ENCODE results near the gene BSCL2. TPM values are rescaled to one million over a fixed set of nuclear protein-coding genes. Genes with fewer than 3 reads are reported as not detected.

BSCL2 gene
- total and polyA plus RNA-seq, 4 donors, result 15.1 to 40.0 (median 28.7) TPM

DNA sequence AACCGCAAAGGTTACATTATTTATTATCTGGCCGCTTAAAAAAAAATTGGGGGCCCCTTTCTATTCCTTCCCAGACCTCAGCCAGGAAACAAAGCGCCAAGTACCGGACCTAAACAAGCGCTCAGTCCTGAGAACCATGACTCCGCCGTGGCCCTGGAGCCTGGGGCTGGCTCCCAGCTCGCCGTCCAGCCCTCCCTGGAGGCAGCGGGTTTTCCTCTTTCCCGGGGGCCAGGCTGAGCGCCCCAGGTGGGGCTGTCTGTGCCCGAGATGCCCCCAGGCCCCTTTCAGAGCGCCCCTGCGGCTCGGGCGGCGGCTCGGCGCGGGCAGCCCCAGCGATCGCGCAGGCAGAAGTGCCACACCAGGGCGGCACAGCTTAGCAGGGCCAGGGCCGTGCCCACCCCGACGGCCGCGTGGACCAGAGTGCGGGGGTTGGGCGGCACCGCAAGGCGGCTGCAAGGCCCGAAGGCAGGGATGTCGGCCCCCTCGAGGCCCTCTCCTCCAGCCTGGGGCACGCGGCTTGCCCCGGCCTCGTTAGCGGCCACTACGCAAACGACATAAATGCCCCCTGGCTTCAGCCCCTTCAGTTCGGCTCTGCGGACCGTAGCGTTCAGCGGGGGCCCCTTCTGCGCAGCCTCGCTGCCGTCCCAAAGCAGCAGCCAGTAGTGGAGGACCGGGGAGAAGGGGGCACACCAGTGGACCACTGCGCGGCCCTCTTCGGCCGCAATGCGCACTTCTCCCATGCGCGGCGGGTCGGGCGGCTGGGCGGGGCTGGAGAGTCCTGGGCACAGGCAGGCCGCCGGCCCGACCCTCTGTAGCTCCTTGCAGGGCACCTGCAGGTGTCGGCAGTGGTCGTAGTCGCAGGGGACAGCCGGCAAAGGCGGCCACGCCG is 19.5 kb downstream of the BSCL2 start:
- WGBS, result 33% methylated on average over 74 of the region's 74 CpGs
- H3K27ac ChIP-seq (ENCODE audit: low read depth in 1 of 2, low read length in 2 of 2), result no peak overlapping the region
- H3K4me1 ChIP-seq (ENCODE audit: control insufficient read depth in 4 of 4, insufficient read depth in 4 of 4, low read length in 3 of 4), result peaks cover 0 to 8% (median 3%) of the 10 kb centered on the region in 4 donors
- no peaks in the 10 kb centered on the region for H3K27me3 ChIP-seq (ENCODE audit: control insufficient read depth in 4 of 4, insufficient read depth in 4 of 4, low read length in 3 of 4)
- no peak for TF ChIP-seq EGR1 (IDR thresholded peaks at IDR 0.05; ENCODE audit: low read depth in 2 of 2)
- TF ChIP-seq, protein P1, sequence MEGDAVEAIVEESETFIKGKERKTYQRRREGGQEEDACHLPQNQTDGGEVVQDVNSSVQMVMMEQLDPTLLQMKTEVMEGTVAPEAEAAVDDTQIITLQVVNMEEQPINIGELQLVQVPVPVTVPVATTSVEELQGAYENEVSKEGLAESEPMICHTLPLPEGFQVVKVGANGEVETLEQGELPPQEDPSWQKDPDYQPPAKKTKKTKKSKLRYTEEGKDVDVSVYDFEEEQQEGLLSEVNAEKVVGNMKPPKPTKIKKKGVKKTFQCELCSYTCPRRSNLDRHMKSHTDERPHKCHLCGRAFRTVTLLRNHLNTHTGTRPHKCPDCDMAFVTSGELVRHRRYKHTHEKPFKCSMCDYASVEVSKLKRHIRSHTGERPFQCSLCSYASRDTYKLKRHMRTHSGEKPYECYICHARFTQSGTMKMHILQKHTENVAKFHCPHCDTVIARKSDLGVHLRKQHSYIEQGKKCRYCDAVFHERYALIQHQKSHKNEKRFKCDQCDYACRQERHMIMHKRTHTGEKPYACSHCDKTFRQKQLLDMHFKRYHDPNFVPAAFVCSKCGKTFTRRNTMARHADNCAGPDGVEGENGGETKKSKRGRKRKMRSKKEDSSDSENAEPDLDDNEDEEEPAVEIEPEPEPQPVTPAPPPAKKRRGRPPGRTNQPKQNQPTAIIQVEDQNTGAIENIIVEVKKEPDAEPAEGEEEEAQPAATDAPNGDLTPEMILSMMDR (IDR thresholded peaks at IDR 0.05; ENCODE audit: low read depth, low read length, missing input control), result no peak
- TF ChIP-seq, protein P2, sequence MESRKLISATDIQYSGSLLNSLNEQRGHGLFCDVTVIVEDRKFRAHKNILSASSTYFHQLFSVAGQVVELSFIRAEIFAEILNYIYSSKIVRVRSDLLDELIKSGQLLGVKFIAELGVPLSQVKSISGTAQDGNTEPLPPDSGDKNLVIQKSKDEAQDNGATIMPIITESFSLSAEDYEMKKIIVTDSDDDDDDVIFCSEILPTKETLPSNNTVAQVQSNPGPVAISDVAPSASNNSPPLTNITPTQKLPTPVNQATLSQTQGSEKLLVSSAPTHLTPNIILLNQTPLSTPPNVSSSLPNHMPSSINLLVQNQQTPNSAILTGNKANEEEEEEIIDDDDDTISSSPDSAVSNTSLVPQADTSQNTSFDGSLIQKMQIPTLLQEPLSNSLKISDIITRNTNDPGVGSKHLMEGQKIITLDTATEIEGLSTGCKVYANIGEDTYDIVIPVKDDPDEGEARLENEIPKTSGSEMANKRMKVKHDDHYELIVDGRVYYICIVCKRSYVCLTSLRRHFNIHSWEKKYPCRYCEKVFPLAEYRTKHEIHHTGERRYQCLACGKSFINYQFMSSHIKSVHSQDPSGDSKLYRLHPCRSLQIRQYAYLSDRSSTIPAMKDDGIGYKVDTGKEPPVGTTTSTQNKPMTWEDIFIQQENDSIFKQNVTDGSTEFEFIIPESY (IDR thresholded peaks at IDR 0.05), result no peak
- no peak for TF ChIP-seq GABPA (IDR thresholded peaks at IDR 0.05 in 1 of 2, conservative IDR thresholded peaks at IDR 0.05 in 1 of 2)
- no peak for TF ChIP-seq HNF4A (conservative IDR thresholded peaks at IDR 0.05)
- TF ChIP-seq, protein P3, sequence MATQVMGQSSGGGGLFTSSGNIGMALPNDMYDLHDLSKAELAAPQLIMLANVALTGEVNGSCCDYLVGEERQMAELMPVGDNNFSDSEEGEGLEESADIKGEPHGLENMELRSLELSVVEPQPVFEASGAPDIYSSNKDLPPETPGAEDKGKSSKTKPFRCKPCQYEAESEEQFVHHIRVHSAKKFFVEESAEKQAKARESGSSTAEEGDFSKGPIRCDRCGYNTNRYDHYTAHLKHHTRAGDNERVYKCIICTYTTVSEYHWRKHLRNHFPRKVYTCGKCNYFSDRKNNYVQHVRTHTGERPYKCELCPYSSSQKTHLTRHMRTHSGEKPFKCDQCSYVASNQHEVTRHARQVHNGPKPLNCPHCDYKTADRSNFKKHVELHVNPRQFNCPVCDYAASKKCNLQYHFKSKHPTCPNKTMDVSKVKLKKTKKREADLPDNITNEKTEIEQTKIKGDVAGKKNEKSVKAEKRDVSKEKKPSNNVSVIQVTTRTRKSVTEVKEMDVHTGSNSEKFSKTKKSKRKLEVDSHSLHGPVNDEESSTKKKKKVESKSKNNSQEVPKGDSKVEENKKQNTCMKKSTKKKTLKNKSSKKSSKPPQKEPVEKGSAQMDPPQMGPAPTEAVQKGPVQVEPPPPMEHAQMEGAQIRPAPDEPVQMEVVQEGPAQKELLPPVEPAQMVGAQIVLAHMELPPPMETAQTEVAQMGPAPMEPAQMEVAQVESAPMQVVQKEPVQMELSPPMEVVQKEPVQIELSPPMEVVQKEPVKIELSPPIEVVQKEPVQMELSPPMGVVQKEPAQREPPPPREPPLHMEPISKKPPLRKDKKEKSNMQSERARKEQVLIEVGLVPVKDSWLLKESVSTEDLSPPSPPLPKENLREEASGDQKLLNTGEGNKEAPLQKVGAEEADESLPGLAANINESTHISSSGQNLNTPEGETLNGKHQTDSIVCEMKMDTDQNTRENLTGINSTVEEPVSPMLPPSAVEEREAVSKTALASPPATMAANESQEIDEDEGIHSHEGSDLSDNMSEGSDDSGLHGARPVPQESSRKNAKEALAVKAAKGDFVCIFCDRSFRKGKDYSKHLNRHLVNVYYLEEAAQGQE (IDR thresholded peaks at IDR 0.05), result no peak
- no peak for TF ChIP-seq FOXA2 (IDR thresholded peaks at IDR 0.05)
- no peak for TF ChIP-seq RAD21 (IDR thresholded peaks at IDR 0.05)
- no peak for TF ChIP-seq FOXA1 (IDR thresholded peaks at IDR 0.05)
- no peak for TF ChIP-seq SP1 (IDR thresholded peaks at IDR 0.05)
- TF ChIP-seq JUND (IDR thresholded peaks at IDR 0.05), result no peak
- TF ChIP-seq, protein P4, sequence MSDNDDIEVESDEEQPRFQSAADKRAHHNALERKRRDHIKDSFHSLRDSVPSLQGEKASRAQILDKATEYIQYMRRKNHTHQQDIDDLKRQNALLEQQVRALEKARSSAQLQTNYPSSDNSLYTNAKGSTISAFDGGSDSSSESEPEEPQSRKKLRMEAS (IDR thresholded peaks at IDR 0.05), result no peak
- TF ChIP-seq, protein P5, sequence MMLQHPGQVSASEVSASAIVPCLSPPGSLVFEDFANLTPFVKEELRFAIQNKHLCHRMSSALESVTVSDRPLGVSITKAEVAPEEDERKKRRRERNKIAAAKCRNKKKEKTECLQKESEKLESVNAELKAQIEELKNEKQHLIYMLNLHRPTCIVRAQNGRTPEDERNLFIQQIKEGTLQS (IDR thresholded peaks at IDR 0.05), result no peak
- peak overlapping the region in 1 of 3 donors; percentile 27 for H3K4me3 ChIP-seq (ENCODE audit: low read depth in 1 of 3, low read length in 3 of 3)
- no peak for DNase-seq (ENCODE audit: low spot score)
- H3K36me3 ChIP-seq (ENCODE audit: control insufficient read depth in 4 of 4, insufficient read depth in 3 of 4, low read depth in 1 of 4, low read length in 3 of 4), result peaks cover 6 to 22% (median 17%) of the 10 kb centered on the region in 4 donors
- H3K9me3 ChIP-seq (ENCODE audit: control insufficient read depth in 4 of 4, low read length in 3 of 4), result no peaks in the 10 kb centered on the region
- no peak overlapping the region for H3K9ac ChIP-seq (ENCODE audit: low read depth in 1 of 2, low read length in 2 of 2)

All from liver (tissue), 9 donors.